Loucy (cell line): Measurements from ENCODE around the gene MYH7B.

Experiments used
- H2AFZ ChIP-seq: fragments of 200-600 bp; sonication (generic); 2 replicates; pipeline ENCODE4 v1.6.0; 2016; ENCODE audit warnings: antibody characterized with exemption, mild to moderate bottlenecking, low read length, moderate library complexity
- H3F3A ChIP-seq: fragments of 200-600 bp; 2 replicates; pipeline ENCODE4 v1.6.0; 2016; ENCODE audit warnings: antibody characterized with exemption, low read depth, mild to moderate bottlenecking
- H3K27me3 ChIP-seq: fragments of 200-600 bp; sonication (generic); 2 replicates; pipeline ENCODE4 v1.6.1; 2014; ENCODE audit warnings: low read length, mild to moderate bottlenecking; ENCODE audit not compliant: insufficient read depth, poor library complexity, severe bottlenecking
- H3K36me3 ChIP-seq: fragments of 200-600 bp; sonication (generic); 2 replicates; pipeline ENCODE4 v1.6.1; 2016; ENCODE audit warnings: low read length; ENCODE audit not compliant: insufficient read depth
- H3K4me1 ChIP-seq: fragments of 200-600 bp; sonication (generic); 2 replicates; pipeline ENCODE4 v1.5.1; 2014; ENCODE audit warnings: low read length, mild to moderate bottlenecking; ENCODE audit not compliant: insufficient read depth, poor library complexity, severe bottlenecking
- H3K4me2 ChIP-seq: fragments of 200-600 bp; sonication (generic); 2 replicates; pipeline ENCODE4 v1.6.0; 2014; ENCODE audit warnings: antibody characterized with exemption, low read length, low read depth, mild to moderate bottlenecking; ENCODE audit not compliant: poor library complexity, severe bottlenecking
- H3K4me3 ChIP-seq: fragments of 200-600 bp; sonication (generic); 2 replicates; pipeline ENCODE4 v1.5.1; 2014; ENCODE audit warnings: low read length, mild to moderate bottlenecking, mixed read lengths; ENCODE audit not compliant: poor library complexity, severe bottlenecking
- H3K79me2 ChIP-seq: fragments of 200-600 bp; sonication (generic); 2 replicates; pipeline ENCODE4 v1.6.1; 2014; ENCODE audit warnings: low read length; ENCODE audit not compliant: insufficient read depth
- H3K9ac ChIP-seq: fragments of 200-600 bp; sonication (generic); 2 replicates; pipeline ENCODE4 v1.6.0; 2014; ENCODE audit warnings: mild to moderate bottlenecking, low read depth, low read length, moderate library complexity; ENCODE audit not compliant: poor library complexity, severe bottlenecking
- H3K9me2 ChIP-seq: fragments of 200-600 bp; sonication (generic); replicated peaks from 2 replicates; pipeline ENCODE4 v1.6.1; 2016; ENCODE audit warnings: low read depth, low read length, mixed read lengths
- H3K9me3 ChIP-seq: fragments of 200-600 bp; sonication (generic); 2 replicates; pipeline ENCODE4 v1.6.1; 2014; ENCODE audit warnings: mild to moderate bottlenecking, antibody characterized with exemption, low read length, low read depth; ENCODE audit not compliant: insufficient read depth
- H4K20me1 ChIP-seq: fragments of 200-600 bp; sonication (generic); 2 replicates; pipeline ENCODE4 v1.6.0; 2014; ENCODE audit warnings: antibody characterized with exemption, low read length, mild to moderate bottlenecking; ENCODE audit not compliant: insufficient read depth, poor library complexity, severe bottlenecking
- CTCF ChIP-seq: fragments of 200-600 bp; sonication (generic); conservative IDR thresholded peaks from 2 replicates; pipeline ENCODE4 v1.5.1; 2014; ENCODE audit warnings: mild to moderate bottlenecking, antibody characterized with exemption, low read length
- EZH2phosphoT487 ChIP-seq: fragments of 200-600 bp; IDR thresholded peaks from 2 replicates; pipeline ENCODE4 v1.6.1; 2018; ENCODE audit warnings: antibody characterized with exemption, mild to moderate bottlenecking, moderate library complexity, borderline replicate concordance

MYH7B gene

GRCh38 chr20:34949120-34949519 lies 6.5 kb upstream of the MYH7B start:
- Histone ChIP-seq H3K4me3 (no peak overlapping the region), H3F3A (no peaks in the 10 kb centered on the region), H3K27me3 (no peaks in the 10 kb centered on the region), H3K36me3 (0 out of 2 replicates have a peak, but pooled peaks cover 1% of the 10 kb centered on the region), H2AFZ (no peak overlapping the region), H4K20me1 (no peaks in the 10 kb centered on the region), H3K9ac (no peak overlapping the region), H3K4me2 (no peak overlapping the region), H3K9me3 (no peaks in the 10 kb centered on the region), H3K4me1 (no peaks in the 10 kb centered on the region), H3K9me2 (no peaks in the 10 kb centered on the region), H3K79me2 (no peaks in the 10 kb centered on the region)
- no peak for TF ChIP-seq EZH2phosphoT487
- TF ChIP-seq CTCF, result no peak

- Histone ChIP-seq H3F3A (no peaks in the 10 kb centered on the region), H3K4me2 (no peak overlapping the region), H3K4me3 (no peak overlapping the region), H3K4me1 (peaks cover 10% of the 10 kb centered on the region), H3K79me2 (peaks cover 9% of the 10 kb centered on the region), H3K27me3 (no peaks in the 10 kb centered on the region), H4K20me1 (no peaks in the 10 kb centered on the region), H3K9me3 (no peaks in the 10 kb centered on the region), H3K9me2 (no peaks in the 10 kb centered on the region), H2AFZ (no peak overlapping the region), H3K9ac (no peak overlapping the region), H3K36me3 (no peaks in the 10 kb centered on the region)
- TF ChIP-seq EZH2phosphoT487 (no peak), CTCF (no peak)
Measured at GRCh38 chr20:34951252-34951651, 4.4 kb upstream of the MYH7B start.

GRCh38 chr20:34951652-34952051 lies 4.0 kb upstream of the MYH7B start:
- H3K27me3 ChIP-seq, result no peaks in the 10 kb centered on the region
- no peak for TF ChIP-seq EZH2phosphoT487
- TF ChIP-seq CTCF, result no peak
- H3K4me3 ChIP-seq, result no peak overlapping the region
- H3K4me2 ChIP-seq, result no peak overlapping the region
- H3K9ac ChIP-seq, result no peak overlapping the region
- H3K4me1 ChIP-seq, result peaks cover 12% of the 10 kb centered on the region
- peaks cover 9% of the 10 kb centered on the region for H3K79me2 ChIP-seq
- no peaks in the 10 kb centered on the region for H3K9me2 ChIP-seq
- no peaks in the 10 kb centered on the region for H3K9me3 ChIP-seq
- no peak overlapping the region for H2AFZ ChIP-seq
- H3F3A ChIP-seq, result no peaks in the 10 kb centered on the region
- H3K36me3 ChIP-seq, result no peaks in the 10 kb centered on the region
- H4K20me1 ChIP-seq, result no peaks in the 10 kb centered on the region
